Measurements from ENCODE around the gene BHMT2.

Gene BHMT2

DNA sequence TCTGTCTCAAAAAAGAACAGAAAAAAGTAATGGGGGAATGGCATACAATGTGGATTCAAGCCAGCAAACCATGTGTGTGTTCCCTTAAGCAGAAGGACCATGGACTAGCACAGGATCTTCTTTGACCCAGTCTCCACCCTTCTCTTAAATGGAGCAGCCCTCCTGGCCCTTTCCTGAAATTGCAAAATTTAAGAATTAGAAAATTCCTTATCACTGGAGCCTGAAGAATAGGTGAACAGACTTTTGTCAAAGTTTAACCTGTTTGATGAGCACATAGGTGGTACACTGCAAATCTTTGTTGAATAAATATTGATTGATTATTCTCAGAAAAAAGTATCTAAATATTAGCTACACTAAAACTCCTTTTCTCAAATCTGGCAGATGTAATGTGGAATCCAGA, 12.7 kb upstream of the BHMT2 start:
- Histone ChIP-seq H3K4me3 (ENCODE audit: insufficient read depth, low read depth, low read length, poor library complexity, severe bottlenecking) (no peak overlapping the region), H3K27me3 (replicated peaks; ENCODE audit: control insufficient read depth, insufficient read depth, low read length, poor library complexity, severe bottlenecking) (no peaks in the 10 kb centered on the region), H3K36me3 (ENCODE audit: control insufficient read depth, insufficient read depth, low read length) (no peaks in the 10 kb centered on the region), H3K9me3 (ENCODE audit: control insufficient read depth, low read length) (no peaks in the 10 kb centered on the region), H3K27ac (ENCODE audit: insufficient read depth, low read length, poor library complexity, severe bottlenecking) (no peak overlapping the region), H3K4me1 (ENCODE audit: control insufficient read depth, insufficient read depth, low read length, poor library complexity, severe bottlenecking) (no peaks in the 10 kb centered on the region)
- DNase-seq: no peak

DNA sequence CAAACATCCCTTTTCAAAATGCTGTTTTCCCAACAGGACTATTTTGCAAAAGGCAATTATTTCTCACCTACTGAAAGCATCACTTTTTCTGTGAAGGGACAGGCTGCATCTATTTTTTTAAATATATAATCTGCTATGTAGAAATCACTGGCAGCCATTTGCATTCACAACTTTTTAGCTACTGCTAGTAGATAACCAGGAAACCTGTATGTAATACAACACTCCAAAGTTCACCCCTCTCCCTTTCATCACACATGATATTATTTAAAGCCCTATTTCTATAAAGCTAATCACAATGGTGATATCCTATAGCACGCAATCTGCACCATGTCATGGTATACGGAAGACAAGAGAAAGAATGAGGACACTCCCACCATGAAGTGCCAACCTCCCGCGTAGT, 9.9 kb upstream of the BHMT2 start:
- Histone ChIP-seq H3K4me3 (ENCODE audit: insufficient read depth, low read depth, low read length, poor library complexity, severe bottlenecking) (no peak overlapping the region), H3K27ac (ENCODE audit: insufficient read depth, low read length, poor library complexity, severe bottlenecking) (no peak overlapping the region), H3K27me3 (replicated peaks; ENCODE audit: control insufficient read depth, insufficient read depth, low read length, poor library complexity, severe bottlenecking) (no peaks in the 10 kb centered on the region), H3K4me1 (ENCODE audit: control insufficient read depth, insufficient read depth, low read length, poor library complexity, severe bottlenecking) (no peaks in the 10 kb centered on the region), H3K9me3 (ENCODE audit: control insufficient read depth, low read length) (no peaks in the 10 kb centered on the region), H3K36me3 (ENCODE audit: control insufficient read depth, insufficient read depth, low read length) (no peaks in the 10 kb centered on the region)
- no peak for DNase-seq

DNA sequence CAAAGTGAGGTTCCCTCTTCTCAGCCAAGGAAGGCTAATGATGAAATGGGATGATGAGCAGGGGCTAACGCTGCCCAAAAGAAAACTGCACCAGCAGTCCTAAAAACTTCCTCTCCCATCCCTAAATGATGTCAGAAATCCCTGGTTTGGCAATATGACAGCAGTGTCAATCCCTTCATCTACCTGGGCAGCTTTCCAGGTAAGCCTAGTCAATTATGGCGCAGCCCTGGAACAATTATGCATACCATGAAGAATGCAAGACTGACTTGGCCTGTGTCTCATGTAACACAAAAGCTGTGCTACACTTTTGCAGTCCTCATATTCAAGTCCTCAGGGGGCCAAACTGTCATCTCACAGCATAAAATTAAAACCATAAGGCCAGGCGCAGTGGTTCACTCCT, 7.1 kb upstream of the BHMT2 start:
- no peak for DNase-seq
- Histone ChIP-seq H3K4me1 (ENCODE audit: control insufficient read depth, insufficient read depth, low read length, poor library complexity, severe bottlenecking) (no peaks in the 10 kb centered on the region), H3K4me3 (ENCODE audit: insufficient read depth, low read depth, low read length, poor library complexity, severe bottlenecking) (no peak overlapping the region), H3K27ac (ENCODE audit: insufficient read depth, low read length, poor library complexity, severe bottlenecking) (no peak overlapping the region), H3K9me3 (ENCODE audit: control insufficient read depth, low read length) (no peaks in the 10 kb centered on the region), H3K36me3 (ENCODE audit: control insufficient read depth, insufficient read depth, low read length) (no peaks in the 10 kb centered on the region), H3K27me3 (replicated peaks; ENCODE audit: control insufficient read depth, insufficient read depth, low read length, poor library complexity, severe bottlenecking) (no peaks in the 10 kb centered on the region)

DNA sequence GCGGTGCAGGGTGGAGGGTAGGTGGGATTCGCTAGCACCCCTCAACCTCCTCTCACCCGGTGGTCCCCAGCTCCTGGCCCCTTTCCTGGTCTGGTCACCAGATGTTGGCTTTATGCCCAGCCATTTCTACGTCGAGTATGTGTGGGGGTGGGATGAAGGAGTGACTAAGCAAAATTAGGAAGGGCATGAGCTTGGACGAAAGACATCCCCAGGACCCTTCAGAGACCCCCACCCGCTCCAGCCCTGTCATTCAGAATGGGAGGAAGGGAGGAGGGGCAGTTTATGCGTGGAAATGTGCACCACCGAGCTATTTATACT, 742 bp downstream of the BHMT2 start:
- DNase-seq: no peak
- Histone ChIP-seq H3K36me3 (ENCODE audit: control insufficient read depth, insufficient read depth, low read length) (no peaks in the 10 kb centered on the region), H3K4me1 (ENCODE audit: control insufficient read depth, insufficient read depth, low read length, poor library complexity, severe bottlenecking) (no peaks in the 10 kb centered on the region), H3K27me3 (replicated peaks; ENCODE audit: control insufficient read depth, insufficient read depth, low read length, poor library complexity, severe bottlenecking) (peaks cover 10% of the 10 kb centered on the region), H3K4me3 (ENCODE audit: insufficient read depth, low read depth, low read length, poor library complexity, severe bottlenecking) (no peak overlapping the region), H3K27ac (ENCODE audit: insufficient read depth, low read length, poor library complexity, severe bottlenecking) (no peak overlapping the region), H3K9me3 (ENCODE audit: control insufficient read depth, low read length) (no peaks in the 10 kb centered on the region)

DNA sequence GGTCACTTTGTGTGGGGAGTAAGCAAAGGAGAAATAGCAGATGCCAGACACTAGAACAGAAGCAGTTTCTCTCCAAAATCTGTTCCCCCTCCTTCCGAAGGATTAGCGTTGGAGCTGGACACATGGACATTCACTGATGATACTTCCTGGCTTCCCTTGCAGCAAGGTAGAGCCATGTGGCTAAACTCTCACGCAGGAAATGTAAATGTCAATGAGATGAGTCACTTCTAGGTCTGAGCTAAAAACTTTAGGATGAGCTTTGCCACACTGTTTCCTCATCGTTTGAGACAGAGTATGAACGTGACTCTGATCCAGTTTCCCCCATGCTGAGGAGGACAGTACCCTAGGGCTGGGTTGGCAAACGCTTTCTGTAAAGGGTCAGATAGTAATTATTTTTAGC, 5.1 kb downstream of the BHMT2 start:
- DNase-seq: no peak
- Histone ChIP-seq H3K27me3 (replicated peaks; ENCODE audit: control insufficient read depth, insufficient read depth, low read length, poor library complexity, severe bottlenecking) (peaks cover 5% of the 10 kb centered on the region), H3K27ac (ENCODE audit: insufficient read depth, low read length, poor library complexity, severe bottlenecking) (no peak overlapping the region), H3K4me3 (ENCODE audit: insufficient read depth, low read depth, low read length, poor library complexity, severe bottlenecking) (no peak overlapping the region), H3K36me3 (ENCODE audit: control insufficient read depth, insufficient read depth, low read length) (no peaks in the 10 kb centered on the region), H3K9me3 (ENCODE audit: control insufficient read depth, low read length) (no peaks in the 10 kb centered on the region), H3K4me1 (ENCODE audit: control insufficient read depth, insufficient read depth, low read length, poor library complexity, severe bottlenecking) (no peaks in the 10 kb centered on the region)

DNA sequence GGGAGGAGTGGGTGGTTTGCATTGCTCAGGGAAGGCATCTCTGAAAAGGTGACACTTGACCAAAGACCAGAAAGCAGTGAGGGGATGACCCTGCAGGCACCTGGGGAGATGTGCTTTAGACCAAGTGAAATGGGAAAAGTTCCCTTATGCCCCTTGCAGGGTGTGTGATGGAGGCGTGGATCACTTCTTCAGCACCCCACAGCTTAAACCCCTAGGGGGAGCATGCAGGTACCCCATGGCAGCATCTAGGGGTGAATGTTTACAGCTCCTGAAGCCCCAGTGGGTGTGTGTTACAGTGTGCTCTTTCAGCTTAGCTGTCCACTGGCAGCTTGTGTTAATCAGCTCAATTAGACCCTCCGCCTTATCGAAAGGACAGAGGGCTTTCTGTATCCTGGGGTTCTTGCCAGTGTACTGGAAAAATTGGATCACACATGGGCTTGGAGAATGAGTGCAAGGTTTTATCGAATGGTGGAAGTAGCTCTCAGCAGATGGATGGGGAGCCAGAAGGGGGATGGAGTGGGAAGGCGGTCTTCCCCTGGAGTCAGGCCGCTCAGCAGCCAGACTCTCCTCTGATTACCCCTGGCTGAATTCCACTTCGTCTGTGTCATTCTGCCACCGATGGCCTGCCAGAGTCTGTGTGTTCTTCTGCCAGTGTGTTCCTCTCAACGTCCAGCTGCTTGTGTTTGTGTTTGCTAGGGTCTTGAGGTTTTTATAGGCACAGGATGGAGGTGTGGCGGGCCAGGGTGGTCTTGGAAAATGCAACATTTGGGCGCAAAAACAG, 6.3 kb downstream of the BHMT2 start:
- no peaks in the 10 kb centered on the region for H3K36me3 ChIP-seq (ENCODE audit: control insufficient read depth, insufficient read depth, low read length)
- no peak overlapping the region for H3K4me3 ChIP-seq (ENCODE audit: insufficient read depth, low read depth, low read length, poor library complexity, severe bottlenecking)
- H3K27ac ChIP-seq (ENCODE audit: insufficient read depth, low read length, poor library complexity, severe bottlenecking): no peak overlapping the region
- H3K27me3 ChIP-seq (replicated peaks; ENCODE audit: control insufficient read depth, insufficient read depth, low read length, poor library complexity, severe bottlenecking): no peaks in the 10 kb centered on the region
- DNase-seq: no peak
- H3K9me3 ChIP-seq (ENCODE audit: control insufficient read depth, low read length): no peaks in the 10 kb centered on the region
- H3K4me1 ChIP-seq (ENCODE audit: control insufficient read depth, insufficient read depth, low read length, poor library complexity, severe bottlenecking): no peaks in the 10 kb centered on the region

DNA sequence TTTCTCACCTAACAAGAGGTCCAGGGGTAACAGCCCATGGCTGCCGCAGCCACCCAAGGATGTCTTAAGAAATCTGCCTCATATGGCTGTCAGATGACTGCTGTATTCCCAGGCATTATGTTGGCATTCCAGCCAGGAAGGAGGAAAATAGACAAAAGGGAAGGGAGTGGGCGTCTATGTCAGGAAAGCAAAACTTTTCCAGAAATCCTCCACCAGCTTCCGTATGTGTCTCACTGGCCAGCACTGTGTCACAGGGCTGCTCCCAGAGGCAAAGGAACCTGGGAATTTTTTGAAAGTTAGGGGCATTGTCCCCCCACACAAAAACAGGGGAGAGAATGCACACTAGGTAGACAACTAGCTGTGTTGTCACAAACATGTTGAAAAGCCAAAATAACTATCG, 7.3 kb downstream of the BHMT2 start:
- H3K9me3 ChIP-seq (ENCODE audit: control insufficient read depth, low read length): no peaks in the 10 kb centered on the region
- H3K27me3 ChIP-seq (replicated peaks; ENCODE audit: control insufficient read depth, insufficient read depth, low read length, poor library complexity, severe bottlenecking): no peaks in the 10 kb centered on the region
- no peak overlapping the region for H3K4me3 ChIP-seq (ENCODE audit: insufficient read depth, low read depth, low read length, poor library complexity, severe bottlenecking)
- DNase-seq: no peak
- no peaks in the 10 kb centered on the region for H3K36me3 ChIP-seq (ENCODE audit: control insufficient read depth, insufficient read depth, low read length)
- no peaks in the 10 kb centered on the region for H3K4me1 ChIP-seq (ENCODE audit: control insufficient read depth, insufficient read depth, low read length, poor library complexity, severe bottlenecking)
- no peak overlapping the region for H3K27ac ChIP-seq (ENCODE audit: insufficient read depth, low read length, poor library complexity, severe bottlenecking)

DNA sequence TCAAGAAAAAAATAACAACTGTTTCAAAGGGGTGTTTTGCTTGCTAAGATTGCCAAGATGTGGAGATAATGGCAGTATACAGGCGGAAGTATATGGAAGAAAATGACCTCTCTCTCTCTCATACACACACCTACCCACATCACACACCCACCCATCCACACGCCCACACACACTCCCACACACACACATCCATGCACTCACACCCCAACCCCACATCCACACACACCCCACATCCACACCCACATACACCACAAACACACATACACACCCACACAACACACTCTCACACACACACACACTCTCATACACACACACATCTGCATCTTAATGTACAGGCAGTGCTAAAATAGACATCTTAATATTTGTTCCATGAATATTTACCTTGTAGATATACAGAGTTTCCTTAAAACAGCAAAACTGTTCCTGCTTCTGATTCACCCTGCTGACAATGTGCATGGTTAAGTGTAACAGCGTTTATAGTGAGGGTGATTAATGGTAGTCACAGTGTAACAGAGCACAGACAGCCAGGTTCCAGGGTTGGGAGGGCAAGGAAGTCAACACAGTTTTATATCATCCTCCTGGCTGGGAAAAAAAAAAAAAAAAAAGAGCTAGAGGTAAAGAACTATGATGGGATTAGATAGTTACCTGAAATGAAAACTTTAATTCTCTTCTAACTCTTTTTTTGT, 8.3 kb downstream of the BHMT2 start:
- Histone ChIP-seq H3K27ac (ENCODE audit: insufficient read depth, low read length, poor library complexity, severe bottlenecking) (no peak overlapping the region), H3K36me3 (ENCODE audit: control insufficient read depth, insufficient read depth, low read length) (no peaks in the 10 kb centered on the region), H3K9me3 (ENCODE audit: control insufficient read depth, low read length) (no peaks in the 10 kb centered on the region), H3K4me3 (ENCODE audit: insufficient read depth, low read depth, low read length, poor library complexity, severe bottlenecking) (no peak overlapping the region), H3K27me3 (replicated peaks; ENCODE audit: control insufficient read depth, insufficient read depth, low read length, poor library complexity, severe bottlenecking) (no peaks in the 10 kb centered on the region), H3K4me1 (ENCODE audit: control insufficient read depth, insufficient read depth, low read length, poor library complexity, severe bottlenecking) (no peaks in the 10 kb centered on the region)
- no peak for DNase-seq

DNA sequence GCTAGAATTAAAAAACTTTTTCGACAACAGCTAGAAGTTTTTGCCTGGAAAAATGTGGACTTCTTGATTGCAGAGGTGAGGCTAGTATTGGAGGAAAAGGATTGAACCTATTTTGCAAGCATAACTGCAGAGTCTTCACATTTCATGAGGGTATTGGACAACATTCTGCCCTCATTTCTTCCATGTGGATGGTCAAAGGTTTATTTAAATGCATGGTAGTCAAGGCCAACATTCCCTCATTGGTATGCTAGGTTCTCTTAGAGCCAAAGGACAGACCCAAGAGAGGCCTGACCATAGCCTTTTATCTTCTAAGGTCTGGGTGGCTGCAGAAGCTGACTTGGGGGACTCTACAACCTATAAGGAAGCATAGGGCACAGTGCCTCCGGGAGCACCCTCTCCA, 11.2 kb downstream of the BHMT2 start:
- H3K27me3 ChIP-seq (replicated peaks; ENCODE audit: control insufficient read depth, insufficient read depth, low read length, poor library complexity, severe bottlenecking): no peaks in the 10 kb centered on the region
- no peak for DNase-seq

DNA sequence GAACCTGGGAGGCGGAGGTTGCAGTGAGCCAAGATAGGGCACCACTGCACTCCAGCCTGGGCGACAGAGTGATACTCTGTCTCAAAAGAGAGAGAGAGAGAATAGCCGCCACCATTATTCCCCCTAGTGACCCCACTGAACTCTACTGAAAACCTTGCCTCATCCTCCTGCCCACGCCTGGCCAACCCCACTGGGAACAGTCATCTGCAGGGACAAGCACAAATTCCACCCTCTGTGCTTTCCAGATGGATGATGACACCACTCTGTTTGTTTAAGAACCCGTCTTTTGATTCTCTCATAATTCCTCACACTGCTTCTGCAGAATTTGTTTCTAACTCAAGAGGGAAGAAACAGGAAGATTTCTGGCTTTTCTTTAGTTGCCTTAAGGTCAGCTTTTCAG, 12.2 kb downstream of the BHMT2 start:
- H3K4me1 ChIP-seq (ENCODE audit: control insufficient read depth, insufficient read depth, low read length, poor library complexity, severe bottlenecking): no peaks in the 10 kb centered on the region
- H3K27ac ChIP-seq (ENCODE audit: insufficient read depth, low read length, poor library complexity, severe bottlenecking): no peak overlapping the region
- no peak for DNase-seq
- no peaks in the 10 kb centered on the region for H3K36me3 ChIP-seq (ENCODE audit: control insufficient read depth, insufficient read depth, low read length)
- no peaks in the 10 kb centered on the region for H3K27me3 ChIP-seq (replicated peaks; ENCODE audit: control insufficient read depth, insufficient read depth, low read length, poor library complexity, severe bottlenecking)
- no peak overlapping the region for H3K4me3 ChIP-seq (ENCODE audit: insufficient read depth, low read depth, low read length, poor library complexity, severe bottlenecking)
- H3K9me3 ChIP-seq (ENCODE audit: control insufficient read depth, low read length): no peaks in the 10 kb centered on the region

More for the DNA sequence above, 11.2 kb downstream of the BHMT2 start:
- H3K27ac ChIP-seq (ENCODE audit: insufficient read depth, low read length, poor library complexity, severe bottlenecking): no peak overlapping the region
- no peaks in the 10 kb centered on the region for H3K9me3 ChIP-seq (ENCODE audit: control insufficient read depth, low read length)
- H3K4me1 ChIP-seq (ENCODE audit: control insufficient read depth, insufficient read depth, low read length, poor library complexity, severe bottlenecking): no peaks in the 10 kb centered on the region
- no peaks in the 10 kb centered on the region for H3K36me3 ChIP-seq (ENCODE audit: control insufficient read depth, insufficient read depth, low read length)
- H3K4me3 ChIP-seq (ENCODE audit: insufficient read depth, low read depth, low read length, poor library complexity, severe bottlenecking): no peak overlapping the region

Measured in effector memory CD4-positive, alpha-beta T cell (primary cell).